HG03095 (cell line): ENCODE data around the gene DOCK11.

Experiments used
- ATAC-seq: cut with Tn5 transposase; IDR thresholded peaks from one replicate; pipeline ENCODE4 v1.9.1; 2021; ENCODE audit warnings: moderate library complexity; ENCODE audit not compliant: unreplicated experiment

Gene DOCK11

GRCh38 chrX:118623062-118623461 lies 127.4 kb downstream of the DOCK11 start:
- ATAC-seq: no peak

- no peak for ATAC-seq
These were observed 130.7 kb downstream of the DOCK11 start for GRCh38 chrX:118626346-118626745.

GRCh38 chrX:118627084-118627758 lies 131.6 kb downstream of the DOCK11 start:
- no peak for ATAC-seq

DNA sequence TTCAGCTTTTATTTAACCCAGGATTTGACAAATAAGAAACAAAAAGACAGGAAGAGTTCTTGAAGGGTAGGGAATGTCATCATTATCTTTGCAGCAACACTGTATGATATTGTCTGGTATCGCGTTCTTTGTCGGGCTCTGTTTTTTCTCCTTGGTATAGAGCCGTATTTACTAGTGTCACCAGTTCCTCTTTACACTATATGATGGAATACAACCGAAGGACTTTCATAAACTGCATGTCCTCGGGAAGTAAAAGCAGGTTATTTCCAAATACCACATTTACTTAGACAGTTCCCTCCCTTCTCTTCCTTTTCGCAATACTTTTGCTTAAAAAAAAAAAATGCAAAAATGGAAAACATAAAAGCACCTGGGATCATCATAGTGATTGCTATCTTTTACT lies 135.2 kb downstream of the DOCK11 start:
- no peak for ATAC-seq

DNA sequence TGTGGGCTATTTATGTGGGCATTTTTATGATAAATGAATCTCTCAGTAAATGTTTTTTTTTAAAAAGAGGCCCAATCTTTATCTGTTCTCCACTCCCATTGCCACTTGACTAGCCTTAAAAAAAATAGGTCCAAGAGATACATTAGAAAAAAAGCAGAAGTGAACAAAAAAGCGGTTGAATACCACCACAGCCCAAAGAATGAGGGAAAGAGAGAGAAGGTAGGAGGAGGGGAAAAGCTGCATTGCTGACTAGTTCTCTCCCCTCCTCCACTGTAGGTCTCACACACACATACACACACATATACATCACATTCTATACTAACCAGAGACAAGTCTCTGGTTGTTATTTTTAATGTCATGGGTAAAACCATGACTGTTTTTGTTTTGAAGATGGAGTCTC lies 136.0 kb downstream of the DOCK11 start:
- no peak for ATAC-seq

DNA sequence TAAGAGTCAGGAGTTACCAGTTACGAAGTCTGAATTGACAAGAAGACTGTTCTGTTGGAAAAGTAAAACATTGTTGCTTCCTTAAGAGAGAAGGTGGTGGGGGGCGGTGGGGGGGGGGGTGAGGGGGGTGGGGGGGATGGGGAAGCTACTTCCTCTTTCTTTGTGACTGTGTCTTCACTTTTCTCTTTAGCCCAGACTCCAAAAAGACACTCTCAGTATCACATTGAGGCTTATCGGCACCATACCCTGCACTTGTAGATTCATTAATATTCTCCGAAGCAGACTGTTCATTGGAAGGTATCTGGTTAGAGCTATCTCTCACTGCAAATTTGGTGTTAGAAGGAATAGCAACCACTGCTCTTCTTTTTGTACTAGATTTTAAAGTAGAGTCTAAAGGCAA lies 137.2 kb downstream of the DOCK11 start:
- peak; percentile 59 for ATAC-seq

DNA sequence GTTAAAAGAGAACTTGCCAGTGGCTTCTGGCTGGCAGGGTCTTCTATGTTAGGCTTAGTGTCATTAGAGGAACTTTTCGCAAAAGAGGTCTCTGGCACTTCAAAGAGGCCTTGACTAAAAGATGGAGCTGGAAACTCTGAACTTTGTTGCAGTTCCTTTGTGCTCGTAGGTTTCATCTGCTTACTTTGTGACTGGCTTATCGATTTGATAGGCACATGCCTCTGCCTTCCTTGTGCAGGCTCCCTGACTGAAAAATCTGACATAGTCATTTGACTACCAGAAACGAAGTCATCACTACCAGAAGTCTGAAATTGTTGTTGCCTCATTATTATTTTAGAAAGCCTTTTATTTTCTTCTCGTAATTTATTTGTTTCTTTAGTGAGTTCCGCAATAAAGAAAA lies 137.9 kb downstream of the DOCK11 start:
- ATAC-seq: no peak

DNA sequence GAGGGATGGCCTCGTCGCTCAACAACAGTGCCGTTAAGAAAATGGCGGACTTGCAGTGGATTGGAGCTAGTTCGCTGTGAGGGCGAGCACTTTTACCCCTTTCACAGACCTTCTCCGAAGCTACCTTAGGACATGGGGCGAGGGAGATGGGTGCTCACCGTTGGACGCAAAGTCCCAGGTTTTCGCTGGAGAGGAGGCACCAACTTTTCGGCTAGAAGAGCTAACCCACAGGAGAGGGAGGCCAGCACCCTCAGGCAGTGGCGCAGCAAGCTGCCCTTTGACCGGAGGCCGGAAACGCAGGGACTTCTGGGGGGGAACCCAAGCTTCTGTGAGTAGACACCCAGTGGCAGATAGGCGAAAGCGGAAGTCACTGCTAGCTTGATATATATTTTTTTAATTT lies 138.7 kb downstream of the DOCK11 start:
- no peak for ATAC-seq

- ATAC-seq: no peak
These were observed 142.4 kb downstream of the DOCK11 start for GRCh38 chrX:118637997-118638396.

- no peak for ATAC-seq
These were observed 148.8 kb downstream of the DOCK11 start for GRCh38 chrX:118644378-118644777.

- ATAC-seq: no peak
These were observed 157.1 kb downstream of the DOCK11 start for GRCh38 chrX:118652717-118653116.

DNA sequence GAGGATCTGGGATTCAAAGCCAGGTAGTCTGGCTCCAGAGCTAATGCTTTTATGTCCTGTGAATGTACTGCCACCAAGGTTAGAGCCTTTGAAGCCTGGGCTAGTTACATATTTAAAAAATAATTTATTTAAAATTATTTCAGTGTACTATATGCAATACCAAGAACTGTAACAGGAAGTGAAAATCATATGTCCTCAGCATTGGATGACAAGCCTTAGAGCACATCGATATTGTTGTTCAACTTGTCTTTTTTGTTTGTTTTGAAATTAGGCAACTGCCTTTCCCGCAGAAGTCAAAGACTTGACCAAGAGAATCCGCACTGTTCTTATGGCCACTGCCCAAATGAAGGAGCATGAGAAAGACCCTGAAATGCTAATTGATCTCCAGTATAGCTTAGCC lies 158.7 kb downstream of the DOCK11 start:
- no peak for ATAC-seq

- ATAC-seq: no peak
These were observed 160.1 kb downstream of the DOCK11 start for GRCh38 chrX:118655561-118656246.

DNA sequence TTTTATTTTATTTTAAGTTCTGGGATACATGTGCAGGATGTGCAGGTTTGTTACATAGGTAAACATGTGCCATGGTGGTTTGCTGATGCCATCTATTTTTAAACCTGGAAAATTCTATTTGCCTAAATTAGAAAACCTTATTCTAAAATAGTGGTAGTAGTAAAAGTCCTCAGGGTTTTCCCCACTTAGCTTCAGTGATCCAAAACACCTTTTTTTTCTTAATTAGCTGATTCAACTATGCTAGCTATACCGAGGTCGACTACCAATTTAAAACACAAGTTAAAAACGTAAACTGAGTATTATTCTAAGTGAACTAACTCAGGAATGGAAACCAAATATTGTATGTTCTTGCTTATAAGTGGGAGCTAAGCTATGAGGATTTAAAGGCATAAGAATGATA lies 161.8 kb downstream of the DOCK11 start:
- no peak for ATAC-seq

DNA sequence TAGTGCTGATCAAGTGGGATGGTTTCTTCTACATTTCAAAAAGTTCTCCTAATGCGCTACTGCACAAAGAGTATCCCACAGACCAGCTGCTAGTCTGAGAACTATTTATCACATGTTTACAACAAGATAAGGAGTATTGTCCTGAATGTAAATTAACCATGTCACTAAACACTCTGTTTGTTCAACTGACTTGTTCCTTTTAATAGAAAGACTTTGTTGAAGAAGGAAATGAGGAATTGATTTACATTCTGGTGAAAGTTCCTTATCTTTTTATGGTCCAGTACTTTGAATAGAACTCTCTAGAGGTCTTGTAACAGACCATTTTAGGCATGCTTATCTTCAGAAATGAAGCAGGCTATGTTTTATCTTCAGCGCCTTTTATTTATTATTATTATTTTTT lies 164.5 kb downstream of the DOCK11 start:
- ATAC-seq: no peak

DNA sequence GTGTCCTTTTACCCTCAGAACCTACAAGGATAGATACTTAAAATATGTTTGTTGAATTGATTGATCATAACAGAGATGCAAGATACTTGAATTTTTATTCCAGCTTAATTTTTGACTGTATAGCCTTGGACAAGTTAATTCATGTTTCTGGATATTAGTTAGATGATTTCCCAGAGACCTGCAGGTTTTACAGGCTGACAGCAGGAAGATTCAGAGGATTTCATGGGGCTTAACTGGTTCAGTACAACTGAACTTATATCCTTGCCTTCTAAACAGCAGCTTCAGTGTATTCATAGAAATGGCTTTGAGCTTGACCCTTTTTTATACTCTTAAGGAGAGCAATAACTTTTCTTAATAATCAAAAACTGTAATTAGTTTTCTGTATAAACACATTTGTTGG lies 169.6 kb downstream of the DOCK11 start:
- ATAC-seq: no peak

DNA sequence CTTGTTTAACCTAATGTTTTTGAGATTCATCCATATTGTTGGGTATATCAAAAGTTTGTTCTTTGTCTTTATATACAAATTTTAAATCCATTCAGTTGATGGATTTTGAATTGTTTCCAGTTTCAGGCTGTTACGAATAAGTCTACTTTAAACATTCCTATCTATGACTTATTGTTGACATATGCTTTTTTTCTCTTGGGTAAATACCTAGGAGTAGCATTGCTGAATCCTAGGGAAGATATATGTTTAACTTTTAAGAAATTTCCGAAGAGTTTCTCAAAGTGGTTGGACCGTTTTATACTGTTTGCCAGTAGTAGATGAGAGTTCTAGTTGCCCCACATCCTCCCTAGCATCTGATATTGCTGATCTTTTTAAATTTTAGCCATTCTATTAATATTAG lies 170.9 kb downstream of the DOCK11 start:
- ATAC-seq: no peak

DNA sequence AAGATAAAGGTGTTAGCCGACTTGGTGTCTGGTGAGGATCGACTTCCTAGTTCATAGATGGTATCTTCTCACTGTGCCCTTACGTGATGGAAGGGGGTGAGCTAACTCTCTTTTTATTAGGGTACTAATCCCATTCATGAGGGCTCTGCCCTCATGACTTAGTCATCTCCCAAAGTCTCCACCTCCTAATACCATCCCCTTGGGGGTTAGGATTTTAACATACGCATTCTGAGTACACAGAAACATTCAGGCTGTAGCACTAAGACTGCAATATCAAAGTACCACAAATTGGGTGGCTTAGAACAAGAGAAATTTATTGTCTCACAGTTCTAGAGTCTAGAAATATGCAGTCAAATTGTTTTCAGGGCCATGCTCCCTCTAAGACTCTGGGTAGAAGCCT lies 173.8 kb downstream of the DOCK11 start:
- ATAC-seq: no peak

DNA sequence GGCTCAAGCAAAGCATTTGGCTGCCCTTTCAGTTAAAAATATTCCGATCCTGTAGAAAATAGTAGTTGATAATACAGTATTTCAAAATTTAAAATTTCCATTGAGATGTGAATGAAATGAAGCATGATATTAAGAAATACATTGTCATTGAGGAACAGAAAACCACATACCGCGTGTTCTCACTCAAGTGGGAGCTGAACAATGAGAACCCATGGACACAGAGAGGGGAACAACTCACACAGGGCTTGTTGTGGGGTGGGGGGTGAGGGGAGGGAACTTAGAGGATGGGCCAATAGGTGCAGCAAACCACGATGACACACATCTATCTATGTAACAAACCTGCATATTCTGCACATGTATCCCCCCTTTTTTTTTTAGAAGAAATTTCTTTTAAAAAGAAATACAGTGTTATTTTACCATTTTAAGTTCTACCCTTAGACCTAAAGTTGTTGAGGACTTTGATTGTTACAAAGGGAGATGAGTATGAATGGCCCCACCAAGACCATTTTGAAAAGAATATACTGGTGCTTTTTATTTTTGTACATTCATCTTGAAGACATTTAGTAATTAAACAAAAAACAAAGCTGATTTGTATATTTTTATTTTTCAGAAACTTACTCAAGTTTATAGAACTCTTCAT lies 179.8 kb downstream of the DOCK11 start:
- no peak for ATAC-seq

- ATAC-seq: no peak
These were observed 180.3 kb downstream of the DOCK11 start for GRCh38 chrX:118675966-118676349.

GRCh38 chrX:118677318-118677717 lies 181.7 kb downstream of the DOCK11 start:
- no peak for ATAC-seq

DNA sequence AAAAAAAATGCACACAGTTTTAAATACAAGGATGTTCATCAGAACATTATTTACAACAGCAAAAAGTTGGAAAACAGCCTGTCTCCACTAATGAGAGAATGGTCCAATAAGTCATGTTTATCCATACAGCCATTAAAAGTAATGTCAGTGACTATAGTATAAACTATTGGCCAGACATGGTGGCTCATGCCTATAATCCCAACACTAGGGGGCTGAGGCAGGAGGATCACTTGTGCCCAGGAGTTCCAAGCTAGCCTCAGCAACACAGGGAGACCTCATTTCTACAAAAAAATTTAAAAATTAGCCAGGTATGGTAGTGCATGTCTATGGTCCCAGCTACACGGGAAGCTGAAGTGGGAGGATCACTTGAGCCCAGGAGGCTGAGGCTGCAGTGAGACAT lies 183.7 kb downstream of the DOCK11 start:
- ATAC-seq: no peak
